SU-DHL-6 (cell line): Measurements from ENCODE around the gene DPP3.

ENCODE experiments used
- H2AFZ ChIP-seq: fragments of 200-600 bp; sonication (generic); 2 replicates; pipeline ENCODE4 v1.6.1; 2014; ENCODE audit warnings: low read depth, mild to moderate bottlenecking, moderate library complexity, mixed read lengths, antibody characterized with exemption, low read length; ENCODE audit not compliant: severe bottlenecking
- H3F3A ChIP-seq: fragments of 200-600 bp; shearing (Covaris generic); 2 replicates; pipeline ENCODE4 v1.6.0; 2016; ENCODE audit warnings: antibody characterized with exemption, mild to moderate bottlenecking; ENCODE audit not compliant: insufficient read depth
- H3K27ac ChIP-seq: fragments of 200-600 bp; sonication (generic); 2 replicates; pipeline ENCODE4 v1.5.1; 2016; ENCODE audit warnings: low read depth, mild to moderate bottlenecking, low read length, moderate library complexity, mixed read lengths
- H3K27me3 ChIP-seq: fragments of 200-600 bp; sonication (generic), shearing (Covaris generic); 2 replicates; pipeline ENCODE4 v1.6.0; 2014; ENCODE audit warnings: mild to moderate bottlenecking, low read length
- H3K36me3 ChIP-seq: fragments of 200-600 bp; sonication (generic); 2 replicates; pipeline ENCODE4 v1.6.1; 2014; ENCODE audit warnings: mild to moderate bottlenecking, low read length, mixed read lengths
- H3K4me2 ChIP-seq: fragments of 300-600, 200-600 bp; shearing (Covaris generic), sonication (generic); 2 replicates; pipeline ENCODE4 v1.6.0; 2014; ENCODE audit warnings: low read length, low read depth, mild to moderate bottlenecking; ENCODE audit not compliant: poor library complexity, severe bottlenecking
- H3K4me3 ChIP-seq: fragments of 200-600 bp; sonication (generic); 2 replicates; pipeline ENCODE4 v1.5.1; 2014; ENCODE audit warnings: antibody characterized with exemption, low read length, mild to moderate bottlenecking, mixed read lengths; ENCODE audit not compliant: insufficient read depth, poor library complexity, severe bottlenecking
- H3K79me2 ChIP-seq: fragments of 200-600 bp; sonication (generic); 2 replicates; pipeline ENCODE4 v1.6.1; 2014; ENCODE audit warnings: mild to moderate bottlenecking, low read length, moderate library complexity; ENCODE audit not compliant: insufficient read depth
- H3K9ac ChIP-seq: fragments of 200-600 bp; sonication (generic); 2 replicates; pipeline ENCODE4 v1.7.0; 2014; ENCODE audit warnings: mild to moderate bottlenecking, low read length
- H3K9me2 ChIP-seq: fragments of 200-600 bp; sonication (generic); replicated peaks from 2 replicates; pipeline ENCODE4 v1.6.1; 2014; ENCODE audit warnings: low read length; ENCODE audit not compliant: insufficient read depth
- H3K9me3 ChIP-seq: fragments of 200-600 bp; sonication (generic); 2 replicates; pipeline ENCODE4 v1.6.1; 2014; ENCODE audit warnings: low read length, mixed read lengths; ENCODE audit not compliant: insufficient read depth
- H4K20me1 ChIP-seq: fragments of 200-600 bp; sonication (generic); 2 replicates; pipeline ENCODE4 v1.6.1; 2014; ENCODE audit warnings: low read depth, mild to moderate bottlenecking, antibody characterized with exemption, low read length, moderate library complexity, mixed read lengths
- CTCF ChIP-seq: fragments of 200-600 bp; sonication (generic); IDR thresholded peaks from one replicate; pipeline ENCODE4 v1.5.1; 2017; ENCODE audit warnings: antibody characterized with exemption, mild to moderate bottlenecking, low read length, moderate library complexity; ENCODE audit not compliant: insufficient read depth, poor library complexity, severe bottlenecking
- EZH2phosphoT487 ChIP-seq: fragments of 200-600 bp; sonication (generic), shearing (Covaris generic); conservative IDR thresholded peaks from 2 replicates; pipeline ENCODE4 v1.6.1; 2018; ENCODE audit warnings: mild to moderate bottlenecking, antibody characterized with exemption, low read length, moderate library complexity, mixed read lengths

Gene DPP3

GRCh38 chr11:66489636-66490035 lies 9.4 kb downstream of the DPP3 start:
- Histone ChIP-seq H3K9me3 (no peaks in the 10 kb centered on the region), H3K9me2 (no peaks in the 10 kb centered on the region), H3F3A (no peaks in the 10 kb centered on the region), H3K9ac (no peak overlapping the region), H3K36me3 (no peaks in the 10 kb centered on the region), H2AFZ (no peak overlapping the region), H3K27ac (no peak overlapping the region), H3K4me3 (no peak overlapping the region), H3K27me3 (no peaks in the 10 kb centered on the region), H4K20me1 (no peaks in the 10 kb centered on the region), H3K4me2 (no peak overlapping the region), H3K79me2 (no peaks in the 10 kb centered on the region)
- TF ChIP-seq EZH2phosphoT487 (no peak), CTCF (no peak)

- Histone ChIP-seq H2AFZ (no peak overlapping the region), H3K9me3 (no peaks in the 10 kb centered on the region), H3F3A (no peaks in the 10 kb centered on the region), H3K27ac (no peak overlapping the region), H4K20me1 (no peaks in the 10 kb centered on the region), H3K4me2 (no peak overlapping the region), H3K36me3 (no peaks in the 10 kb centered on the region), H3K79me2 (no peaks in the 10 kb centered on the region), H3K4me3 (no peak overlapping the region), H3K27me3 (no peaks in the 10 kb centered on the region), H3K9ac (no peak overlapping the region), H3K9me2 (no peaks in the 10 kb centered on the region)
- TF ChIP-seq EZH2phosphoT487 (no peak), CTCF (peak; percentile 15)
Observed at GRCh38 chr11:66491315-66491935, 11.2 kb downstream of the DPP3 start.

- no peaks in the 10 kb centered on the region for H3K36me3 ChIP-seq
- H3K4me3 ChIP-seq, result no peak overlapping the region
- no peaks in the 10 kb centered on the region for H3F3A ChIP-seq
- no peak overlapping the region for H3K9ac ChIP-seq
- no peaks in the 10 kb centered on the region for H4K20me1 ChIP-seq
- no peak overlapping the region for H2AFZ ChIP-seq
- no peak overlapping the region for H3K4me2 ChIP-seq
- no peaks in the 10 kb centered on the region for H3K9me2 ChIP-seq
- TF ChIP-seq EZH2phosphoT487 (no peak), CTCF (no peak)
- H3K27me3 ChIP-seq, result no peaks in the 10 kb centered on the region
- no peaks in the 10 kb centered on the region for H3K79me2 ChIP-seq
- no peak overlapping the region for H3K27ac ChIP-seq
- H3K9me3 ChIP-seq, result no peaks in the 10 kb centered on the region
Observed at GRCh38 chr11:66492161-66492865, 12.1 kb downstream of the DPP3 start.
